Hepatocyte (in vitro differentiated cells): Measurements from ENCODE around the gene VAV2.

Experiments
- CTCF ChIP-seq: fragments of 200-600 bp; sonication (generic); IDR thresholded peaks from 2 replicates; pipeline ENCODE4 v1.5.1; 2016; ENCODE audit warnings: antibody characterized with exemption, mild to moderate bottlenecking; ENCODE audit not compliant: poor library complexity
- EZH2 ChIP-seq: fragments of 200-600 bp; sonication (generic); IDR thresholded peaks from 2 replicates; pipeline ENCODE4 v1.6.1; 2016; ENCODE audit warnings: antibody characterized with exemption, mild to moderate bottlenecking, borderline replicate concordance
- EZH2phosphoT487 ChIP-seq: fragments of 200-600 bp; sonication (generic); IDR thresholded peaks from one replicate; pipeline ENCODE4 v1.6.1; 2018; ENCODE audit warnings: antibody characterized with exemption, mild to moderate bottlenecking, low read depth, moderate library complexity; ENCODE audit not compliant: unreplicated experiment, severe bottlenecking

GRCh38 chr9:133725886-133726285 lies 266.2 kb downstream of the VAV2 start:
- TF ChIP-seq CTCF (no peak), EZH2 (no peak), EZH2phosphoT487 (no peak)
